Esophagus squamous epithelium (tissue), 4 donors: Measurements from ENCODE around the gene PAK6.

Experiments
- CTCF ChIP-seq, 6 experiments: fragments of 450-650 bp in 4 of 6; fragments of 200-600 bp in 2 of 6; sonication (generic) in 2 of 6; IDR thresholded peaks; one replicate each; pipeline ENCODE4 v1.5.1; 2016 to 2019; ENCODE audit warnings: antibody characterized with exemption in 6 of 6, mild to moderate bottlenecking in 4 of 6, moderate library complexity in 4 of 6
- POLR2A ChIP-seq, 4 donors: fragments of 450-650 bp; IDR thresholded peaks; one replicate each; pipeline ENCODE4 v1.6.1; 2017; ENCODE audit warnings: antibody characterized with exemption in 4 of 4, mild to moderate bottlenecking in 4 of 4, moderate library complexity in 3 of 4

GRCh38 chr15:40273428-40273827 is 34.6 kb downstream of the PAK6 start:
- TF ChIP-seq POLR2A (IDR thresholded peaks at IDR 0.05) (no peak), CTCF (IDR thresholded peaks at IDR 0.05) (no peak)
